ENCODE data around the gene WRNIP1. TPM values are rescaled to one million over a fixed set of nuclear protein-coding genes. Genes with fewer than 3 reads are reported as not detected.

WRNIP1 gene
- total RNA-seq, 2 donors from 2014 or later: 51.9 to 53.5 TPM

GRCh38 chr6:2802521-2803060 lies 37.4 kb downstream of the WRNIP1 start:
- H3K4me3 ChIP-seq: no peak overlapping the region
- DNase-seq (ENCODE audit: low spot score): peak; percentile 52
- H3K36me3 ChIP-seq: no peaks in the 10 kb centered on the region
- H3K27me3 ChIP-seq: no peaks in the 10 kb centered on the region
- no peaks in the 10 kb centered on the region for H3K9me3 ChIP-seq
- H3K4me1 ChIP-seq: peaks cover 0 to 30% of the 10 kb centered on the region in 2 donors
- no peak for TF ChIP-seq CTCF (IDR thresholded peaks at IDR 0.05)
- no peak overlapping the region for H3K27ac ChIP-seq

- H3K4me3 ChIP-seq: no peak overlapping the region
- H3K9me3 ChIP-seq: no peaks in the 10 kb centered on the region
- no peak for TF ChIP-seq CTCF (IDR thresholded peaks at IDR 0.05)
- no peak overlapping the region for H3K27ac ChIP-seq
- H3K27me3 ChIP-seq: no peaks in the 10 kb centered on the region
- peak; percentile 26 for DNase-seq (ENCODE audit: low spot score)
- H3K36me3 ChIP-seq: no peaks in the 10 kb centered on the region
- H3K4me1 ChIP-seq: peaks cover 0 to 41% of the 10 kb centered on the region in 2 donors
Measured at GRCh38 chr6:2803731-2804429, 38.7 kb downstream of the WRNIP1 start.

GRCh38 chr6:2804516-2804915 lies 39.3 kb downstream of the WRNIP1 start:
- Histone ChIP-seq H3K36me3 (no peaks in the 10 kb centered on the region), H3K4me1 (peaks cover 0 to 41% of the 10 kb centered on the region in 2 donors), H3K9me3 (no peaks in the 10 kb centered on the region), H3K4me3 (no peak overlapping the region), H3K27ac (peak overlapping the region in 1 of 2 donors; percentile 16), H3K27me3 (no peaks in the 10 kb centered on the region)
- DNase-seq (ENCODE audit: low spot score): peak; percentile 55
- no peak for TF ChIP-seq CTCF (IDR thresholded peaks at IDR 0.05)

GRCh38 chr6:2805031-2805430 lies 39.8 kb downstream of the WRNIP1 start:
- Histone ChIP-seq H3K9me3 (no peaks in the 10 kb centered on the region), H3K36me3 (no peaks in the 10 kb centered on the region), H3K27me3 (no peaks in the 10 kb centered on the region), H3K4me3 (no peak overlapping the region), H3K4me1 (peaks cover 0 to 36% of the 10 kb centered on the region in 2 donors), H3K27ac (no peak overlapping the region)
- no peak for TF ChIP-seq CTCF (IDR thresholded peaks at IDR 0.05)
- peak; percentile 42 for DNase-seq (ENCODE audit: low spot score)

GRCh38 chr6:2806644-2807043 lies 41.5 kb downstream of the WRNIP1 start:
- Histone ChIP-seq H3K36me3 (no peaks in the 10 kb centered on the region), H3K27me3 (no peaks in the 10 kb centered on the region), H3K4me1 (peaks cover 0 to 25% of the 10 kb centered on the region in 2 donors), H3K9me3 (no peaks in the 10 kb centered on the region), H3K27ac (no peak overlapping the region), H3K4me3 (no peak overlapping the region)
- no peak for TF ChIP-seq CTCF (IDR thresholded peaks at IDR 0.05)
- DNase-seq (ENCODE audit: low spot score): peak; percentile 5
